CD4-positive, alpha-beta T cell treated with Interleukin-21 for 1 hour (primary cell): ENCODE measurements around the gene PYGB.
"Not testable (repeated sequence)": the region's sequence is repeated elsewhere in the genome, so short reads cannot be mapped to it uniquely, and the experiment has no call there.

Experiments
- DNase-seq: peaks from one replicate; pipeline ENCODE4 v3.0.0-alpha.2; 2020

Gene PYGB

DNA sequence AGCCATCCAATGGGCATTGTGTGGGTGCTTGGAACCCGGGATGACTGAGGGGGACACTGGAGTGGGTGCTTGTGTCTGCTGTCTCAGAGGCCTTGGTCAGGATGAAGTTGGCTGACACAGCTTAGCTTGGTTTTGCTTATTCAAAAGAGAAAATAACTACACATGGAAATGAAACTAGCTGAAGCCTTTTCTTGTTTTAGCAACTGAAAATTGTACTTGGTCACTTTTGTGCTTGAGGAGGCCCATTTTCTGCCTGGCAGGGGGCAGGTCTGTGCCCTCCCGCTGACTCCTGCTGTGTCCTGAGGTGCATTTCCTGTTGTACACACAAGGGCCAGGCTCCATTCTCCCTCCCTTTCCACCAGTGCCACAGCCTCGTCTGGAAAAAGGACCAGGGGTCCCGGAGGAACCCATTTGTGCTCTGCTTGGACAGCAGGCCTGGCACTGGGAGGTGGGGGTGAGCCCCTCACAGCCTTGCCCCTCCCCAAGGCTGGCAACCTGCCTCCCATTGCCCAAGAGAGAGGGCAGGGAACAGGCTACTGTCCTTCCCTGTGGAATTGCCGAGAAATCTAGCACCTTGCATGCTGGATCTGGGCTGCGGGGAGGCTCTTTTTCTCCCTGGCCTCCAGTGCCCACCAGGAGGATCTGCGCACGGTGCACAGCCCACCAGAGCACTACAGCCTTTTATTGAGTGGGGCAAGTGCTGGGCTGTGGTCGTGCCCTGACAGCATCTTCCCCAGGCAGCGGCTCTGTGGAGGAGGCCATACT, 49.4 kb downstream of the PYGB start:
- no peak for DNase-seq

DNA sequence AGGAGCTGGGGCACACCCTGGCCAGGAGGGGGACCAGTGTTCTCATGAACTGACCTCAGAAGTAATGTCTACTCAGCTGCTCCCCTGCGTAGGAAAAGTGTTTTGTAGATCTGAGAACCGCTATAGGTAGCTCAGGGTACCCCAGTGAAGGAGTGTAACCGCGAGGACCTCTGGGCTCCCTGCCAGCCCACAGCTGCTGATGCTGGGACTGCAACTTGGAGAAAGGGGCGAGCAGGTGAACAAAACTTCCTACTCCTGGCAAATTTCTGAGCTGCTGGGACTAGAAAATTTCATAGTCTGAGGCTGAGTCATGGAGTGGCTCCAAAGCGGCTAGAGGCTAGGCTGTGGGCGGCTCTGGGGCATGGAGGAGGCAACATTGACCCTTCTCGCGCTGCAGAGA, 51.9 kb downstream of the PYGB start:
- DNase-seq = no peak

DNA sequence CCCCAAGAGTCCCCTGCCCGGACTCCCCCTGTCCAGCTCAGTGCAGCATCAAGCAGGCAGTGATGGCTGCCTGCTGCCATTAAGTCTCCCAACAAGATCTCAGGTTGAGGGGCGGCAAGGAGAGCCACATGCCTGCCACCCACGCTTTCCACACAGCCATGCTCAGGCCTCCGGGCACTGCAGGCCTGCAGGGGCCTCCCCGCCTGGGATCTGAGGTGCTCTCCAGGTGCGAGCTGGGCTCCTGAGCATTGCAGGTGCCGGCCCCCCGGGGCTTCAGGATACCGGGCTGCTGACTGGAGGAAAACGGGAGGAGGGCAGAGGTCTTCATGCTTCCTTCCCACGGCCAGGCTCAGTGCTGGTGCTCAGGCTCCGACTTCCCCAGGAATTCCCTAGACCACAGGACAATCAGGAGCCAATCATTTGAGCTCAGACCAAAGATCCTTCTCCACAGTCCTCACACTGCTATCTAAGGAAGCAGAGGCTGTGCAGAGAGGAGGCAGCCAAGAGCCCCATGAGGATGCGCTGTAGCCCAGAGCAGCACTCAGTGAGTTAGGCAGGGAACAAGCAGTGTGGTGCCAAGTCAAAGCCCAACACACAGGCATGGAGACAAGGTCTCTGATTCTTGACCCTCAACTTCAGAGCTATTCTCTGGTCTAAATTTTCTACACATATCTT, 52.7 kb downstream of the PYGB start:
- no peak for DNase-seq

DNA sequence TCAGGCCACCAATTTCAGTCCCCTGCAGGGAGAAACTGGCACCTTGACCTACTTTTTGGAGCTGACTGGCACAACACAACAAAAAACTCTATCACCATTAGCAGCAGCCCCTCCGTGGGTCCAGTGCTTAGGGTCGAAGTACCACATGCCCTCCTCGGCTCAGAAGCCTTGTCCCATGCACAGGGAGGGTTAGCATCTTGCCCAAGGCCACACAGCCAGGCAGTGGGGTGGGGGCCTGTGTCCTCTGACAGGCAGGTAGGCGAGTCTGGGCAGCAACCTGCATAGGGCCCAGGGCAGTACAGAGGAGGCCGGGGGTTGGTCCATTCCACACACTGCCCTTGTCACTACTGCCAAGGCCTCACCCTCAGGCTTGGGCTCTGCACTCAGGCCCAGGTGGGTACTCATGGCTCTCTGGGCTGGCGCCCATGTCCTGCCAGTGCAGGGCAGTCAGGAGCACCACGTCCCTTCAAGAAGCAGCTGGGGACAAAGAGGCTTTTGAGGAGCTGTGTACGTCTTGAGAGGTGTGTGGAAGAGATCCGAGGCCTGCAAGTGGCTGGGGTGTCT, 53.6 kb downstream of the PYGB start:
- no peak for DNase-seq

DNA sequence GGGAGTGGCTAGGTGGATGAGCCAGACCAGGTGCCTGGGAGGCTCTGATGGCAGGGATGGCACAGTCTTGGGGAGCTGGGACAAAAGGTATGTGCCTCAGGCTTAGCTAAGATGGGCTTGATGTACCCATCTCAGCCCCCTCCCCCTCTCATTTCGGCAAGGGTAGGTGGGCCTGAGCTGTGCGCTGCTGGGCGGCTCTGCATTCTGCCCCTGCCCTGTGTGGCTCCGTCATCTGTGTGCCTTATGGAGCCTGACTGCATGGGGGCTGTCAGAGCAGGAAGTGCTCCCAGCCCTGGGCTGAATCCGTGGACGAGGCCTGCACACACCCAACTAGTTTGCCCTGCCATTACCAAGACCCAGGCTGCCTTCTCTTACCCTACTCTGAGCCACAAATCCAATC, 54.7 kb downstream of the PYGB start:
- DNase-seq = no peak

DNA sequence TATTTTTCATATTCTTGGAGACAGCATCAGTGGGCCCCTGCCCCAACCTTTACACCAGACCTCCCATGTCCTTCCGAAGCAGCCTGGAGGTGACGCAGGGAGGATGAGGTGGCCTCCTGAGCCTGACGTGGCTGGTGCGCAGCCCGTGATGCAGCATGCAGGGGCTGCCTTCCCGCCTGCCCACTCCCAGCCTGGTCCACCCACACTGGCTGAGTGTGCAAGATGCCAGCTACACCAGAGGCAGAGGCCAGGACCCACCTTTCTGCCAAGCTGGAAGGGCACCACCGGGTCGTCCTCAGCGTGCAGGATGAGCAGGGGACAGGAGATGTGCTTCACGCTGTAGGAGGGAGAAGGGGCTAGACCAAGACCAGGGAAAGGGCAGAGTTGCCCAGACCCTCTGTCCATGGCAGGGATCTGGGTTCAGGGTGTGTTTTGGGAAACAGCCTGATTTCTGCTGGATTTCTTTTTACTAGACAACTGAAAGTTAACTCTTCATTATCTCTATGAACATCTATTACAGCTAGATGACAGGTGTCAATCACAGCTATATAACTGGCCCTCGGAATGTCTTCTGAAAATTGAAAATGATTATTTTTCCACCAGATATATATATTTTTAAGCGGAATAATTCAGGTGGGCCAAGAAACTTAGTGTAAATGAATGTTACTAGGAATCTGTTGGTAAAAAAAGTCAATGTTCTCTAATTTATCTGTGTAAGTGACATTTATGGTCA, 55.6 kb downstream of the PYGB start:
- DNase-seq = no peak

DNA sequence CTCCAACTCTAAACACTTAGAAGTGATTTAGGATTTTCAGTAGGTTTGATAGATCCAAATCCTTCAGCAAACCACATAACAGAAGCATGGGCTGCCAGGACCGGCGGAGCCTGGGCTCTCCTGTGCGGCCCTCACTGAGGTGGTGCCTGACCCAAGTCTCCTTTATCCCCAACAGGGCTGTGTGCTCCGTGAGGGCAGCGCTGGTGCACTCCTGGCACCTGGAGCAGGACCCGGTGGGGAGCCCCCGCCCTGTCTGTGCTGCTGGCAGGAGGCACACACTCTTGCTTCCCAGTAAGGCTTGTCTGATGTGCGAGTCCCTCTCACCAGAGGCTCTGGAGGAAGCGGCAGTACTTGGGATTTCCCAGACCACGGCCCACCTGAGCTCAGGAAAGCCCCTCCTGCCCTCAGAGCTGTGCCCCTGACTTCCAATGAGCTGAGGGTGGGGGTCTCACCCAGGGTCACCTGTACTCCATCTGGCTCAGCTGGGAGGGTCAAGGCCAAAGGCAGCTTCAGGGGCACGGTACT, 56.2 kb downstream of the PYGB start:
- DNase-seq = no peak

DNA sequence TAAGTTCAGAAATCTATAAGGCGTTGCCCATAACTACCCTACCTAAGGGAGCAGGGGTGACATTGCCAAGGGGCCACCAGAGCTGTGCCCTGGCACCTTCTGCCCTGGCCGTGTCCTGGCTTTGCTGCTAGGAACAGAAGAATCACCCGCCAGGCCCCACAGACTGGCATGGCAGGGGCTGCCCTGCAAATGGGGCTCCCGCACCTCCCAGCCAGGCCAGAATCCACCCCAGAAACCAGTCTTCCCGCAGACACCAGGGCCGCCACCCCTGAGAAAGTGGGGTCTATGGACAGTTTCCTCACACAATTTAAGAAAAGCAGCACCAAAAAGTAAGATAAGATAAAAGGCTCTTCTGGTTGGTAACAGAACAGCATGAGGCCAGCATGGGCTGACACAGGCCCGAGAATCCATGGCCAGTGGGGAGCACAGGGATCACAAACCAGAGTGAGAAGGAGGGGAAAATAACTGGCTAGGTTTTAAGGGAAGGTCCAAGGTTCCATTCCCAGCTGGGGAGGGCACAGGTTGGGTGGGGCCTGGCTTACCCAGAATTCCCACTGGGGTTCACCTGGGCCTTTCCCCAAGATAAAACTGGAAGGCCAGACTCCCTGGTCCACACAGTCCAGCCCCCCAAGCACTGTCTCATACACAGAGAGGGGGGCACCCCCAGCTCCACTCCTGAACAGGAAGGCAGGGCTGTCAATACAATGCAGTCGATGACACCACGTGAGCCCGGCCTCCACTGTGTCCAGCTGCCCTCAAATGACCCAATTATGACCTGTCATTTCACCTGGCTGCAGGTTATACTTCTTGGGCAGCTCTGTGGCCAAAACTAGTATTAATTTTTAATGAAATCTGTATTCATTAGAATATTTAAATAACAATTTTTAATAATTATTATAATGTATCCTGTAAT, 59.4 kb downstream of the PYGB start:
- no peak for DNase-seq

DNA sequence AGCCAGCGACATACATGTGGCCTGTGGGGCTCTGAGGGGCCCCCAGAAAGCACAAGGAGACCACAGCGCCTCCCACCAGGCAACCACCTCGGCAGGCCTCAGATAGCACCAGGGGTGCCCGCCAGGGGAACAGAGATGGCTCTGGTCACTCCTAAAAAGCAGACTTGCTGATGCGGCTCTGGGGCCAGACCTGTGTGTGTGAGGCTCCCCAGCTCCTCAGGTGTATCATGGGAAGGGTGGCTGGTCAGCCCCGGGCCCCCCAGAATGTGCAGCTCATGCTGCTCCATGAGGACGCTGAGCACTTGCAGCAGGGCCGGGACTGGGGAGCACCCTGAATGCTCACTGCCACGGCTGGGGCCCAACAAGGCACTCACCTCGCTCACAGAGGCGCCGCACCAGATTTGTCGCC, 60.2 kb downstream of the PYGB start:
- DNase-seq = no peak

DNA sequence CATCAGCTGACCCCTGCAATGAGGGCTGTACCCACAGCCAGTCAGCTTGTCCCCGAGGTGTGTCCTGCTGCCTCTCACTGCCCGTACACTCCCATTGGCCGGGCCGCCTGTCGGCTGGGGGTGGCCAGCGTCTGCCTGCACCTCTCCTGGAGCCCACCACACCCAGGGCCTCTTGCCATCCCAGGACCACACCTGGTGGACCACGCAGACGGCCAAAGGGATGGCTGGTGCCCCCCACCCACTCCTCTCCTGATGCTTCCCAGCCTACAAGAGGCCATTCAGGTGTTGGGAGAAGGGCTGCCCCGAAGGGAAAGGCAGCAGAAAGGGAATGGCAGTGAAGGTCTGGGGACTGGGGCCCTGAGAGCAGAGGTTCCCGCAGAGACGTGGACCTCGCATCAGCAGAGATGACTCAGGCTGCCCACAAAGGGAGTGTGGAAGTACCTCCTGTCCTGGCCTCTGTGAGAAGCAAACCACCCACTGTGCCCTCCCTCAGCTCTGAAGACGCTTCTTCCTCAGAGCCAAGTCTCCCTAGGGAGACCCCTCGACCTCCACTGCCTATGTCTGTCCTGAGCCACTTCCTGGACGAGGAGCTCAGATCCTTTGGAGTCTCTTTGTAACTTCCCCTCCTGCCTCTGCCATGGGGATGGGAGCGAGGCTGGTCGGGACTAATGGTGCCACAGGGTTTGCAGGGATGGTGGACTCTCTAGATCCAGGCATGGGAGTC, 60.9 kb downstream of the PYGB start:
- no peak for DNase-seq

DNA sequence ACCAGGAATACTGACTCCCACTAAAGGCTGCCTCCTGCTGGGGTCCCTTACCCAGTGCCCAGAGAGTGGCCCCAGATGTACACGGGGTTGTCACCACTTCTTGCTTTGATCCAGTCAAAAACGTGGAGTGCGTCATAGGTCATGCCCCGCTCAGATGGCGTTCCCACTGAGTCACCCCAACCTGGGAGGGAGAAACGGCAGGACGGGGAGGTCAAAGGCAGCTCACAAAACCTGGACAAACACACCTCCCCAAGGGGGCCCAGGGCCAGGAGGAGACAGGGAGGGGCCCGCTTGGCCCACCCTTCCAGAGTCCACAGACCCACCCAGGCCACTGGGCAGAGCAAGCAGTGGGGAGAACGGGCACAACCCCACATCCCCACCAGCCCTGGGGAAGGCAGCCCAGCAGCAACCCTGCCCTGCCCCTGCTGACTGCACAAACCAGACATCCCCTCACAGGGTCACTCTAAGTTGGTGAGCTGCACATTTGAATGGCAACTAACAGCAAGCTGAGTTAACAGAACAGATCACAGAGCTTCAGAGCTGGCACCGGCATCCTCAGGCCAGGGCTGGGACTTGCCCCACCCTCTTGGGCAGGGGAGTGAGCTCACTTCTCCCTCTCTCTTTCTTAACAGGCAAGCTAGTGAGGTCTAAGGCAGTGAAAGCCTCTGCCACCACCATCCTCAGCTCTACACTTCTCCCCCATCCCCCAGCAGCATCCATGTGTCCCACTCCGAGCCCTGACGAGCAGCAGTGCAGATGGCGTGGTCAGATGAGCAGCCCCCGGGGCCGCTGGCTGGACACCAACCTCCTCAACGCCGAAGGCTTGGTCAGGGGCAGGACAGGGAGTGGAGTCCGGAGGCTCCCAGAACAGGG, 61.7 kb downstream of the PYGB start:
- DNase-seq = no peak

DNA sequence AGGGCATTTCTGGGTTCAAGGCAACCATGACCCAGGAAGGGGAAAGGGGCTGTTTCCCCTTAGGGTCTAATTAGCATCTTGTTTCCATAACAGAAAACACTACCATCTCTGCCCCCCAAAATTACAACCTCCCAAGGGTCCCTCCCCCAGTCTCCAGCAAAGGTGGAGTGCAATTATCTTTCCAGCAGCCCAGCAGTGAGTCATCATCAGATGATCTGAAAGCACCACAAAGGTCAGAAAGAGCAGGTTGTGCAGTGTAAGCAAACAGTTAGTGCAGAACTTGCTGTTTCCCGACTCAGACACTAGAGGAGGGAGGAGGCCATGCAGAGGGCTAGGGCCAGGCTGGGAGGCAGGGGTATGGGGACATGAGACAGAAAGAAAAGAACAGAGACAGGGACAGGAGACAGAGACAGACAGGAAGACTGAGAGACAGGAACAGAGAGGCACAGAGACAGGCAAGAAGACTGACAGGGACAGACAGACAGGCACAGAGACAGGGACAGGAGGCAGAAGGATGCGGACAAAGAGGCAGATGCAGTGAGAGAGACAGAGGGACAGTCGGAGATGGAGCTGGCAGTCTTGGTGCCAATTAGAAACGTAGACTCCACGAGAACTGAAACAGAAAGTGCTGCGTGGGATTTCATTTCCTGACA, 62.5 kb downstream of the PYGB start:
- DNase-seq = peak; percentile 41

DNA sequence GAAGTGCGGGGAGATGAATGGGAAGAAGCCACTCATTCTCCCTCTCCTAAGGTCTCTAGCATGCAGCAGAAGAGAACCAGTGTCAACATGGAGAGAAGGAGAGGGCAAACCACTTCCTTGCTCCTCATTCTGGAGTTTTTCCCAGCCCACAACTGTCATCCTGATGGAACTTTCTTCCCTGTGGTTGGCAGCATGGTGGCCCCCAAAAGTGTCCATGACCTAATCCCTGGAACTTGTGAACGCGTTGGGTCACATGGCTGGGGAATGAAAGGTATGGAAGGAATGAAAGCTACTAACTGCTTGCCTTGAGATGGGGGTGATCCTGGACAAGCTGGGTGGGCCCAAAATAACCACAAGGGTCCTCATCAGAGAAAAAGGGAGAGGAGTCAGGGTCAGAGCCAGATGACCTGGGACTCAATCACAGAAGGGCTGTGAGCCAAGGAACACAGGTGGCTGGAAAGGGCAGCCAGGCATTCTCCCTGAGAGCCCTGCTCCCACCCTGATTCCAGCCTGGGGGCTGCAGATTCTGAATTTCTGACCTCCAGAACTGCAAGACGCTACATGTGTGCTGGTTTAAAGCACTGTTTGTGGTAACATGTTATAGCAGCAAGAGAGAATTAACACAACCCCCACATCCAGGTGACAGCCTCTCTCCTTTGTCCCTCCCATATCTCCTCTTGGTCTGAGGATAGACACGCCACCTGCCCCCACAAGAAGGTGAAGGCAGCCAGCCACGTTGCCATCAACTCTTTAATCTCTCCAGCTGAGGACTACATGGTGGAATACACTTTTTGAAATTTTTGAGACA, 63.2 kb downstream of the PYGB start:
- DNase-seq = no peak

DNA sequence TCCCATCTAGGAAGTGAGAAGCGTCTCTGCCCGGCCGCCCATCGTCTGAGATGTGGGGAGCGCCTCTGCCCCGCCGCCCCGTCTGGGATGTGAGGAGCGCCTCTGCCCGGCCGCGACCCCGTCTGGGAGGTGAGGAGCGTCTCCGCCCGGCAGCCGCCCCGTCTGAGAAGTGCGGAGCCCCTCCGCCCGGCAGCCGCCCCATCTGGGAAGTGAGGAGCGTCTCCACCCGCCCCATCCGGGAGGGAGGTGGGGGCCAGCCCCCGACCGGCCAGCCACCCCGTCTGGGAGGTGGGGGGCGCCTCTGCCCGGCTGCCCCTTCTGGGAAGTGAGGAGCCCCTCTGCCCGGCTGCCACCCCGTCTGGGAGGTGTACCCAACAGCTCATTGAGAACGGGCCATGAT, 64.8 kb downstream of the PYGB start:
- not testable (repeated sequence) for DNase-seq

DNA sequence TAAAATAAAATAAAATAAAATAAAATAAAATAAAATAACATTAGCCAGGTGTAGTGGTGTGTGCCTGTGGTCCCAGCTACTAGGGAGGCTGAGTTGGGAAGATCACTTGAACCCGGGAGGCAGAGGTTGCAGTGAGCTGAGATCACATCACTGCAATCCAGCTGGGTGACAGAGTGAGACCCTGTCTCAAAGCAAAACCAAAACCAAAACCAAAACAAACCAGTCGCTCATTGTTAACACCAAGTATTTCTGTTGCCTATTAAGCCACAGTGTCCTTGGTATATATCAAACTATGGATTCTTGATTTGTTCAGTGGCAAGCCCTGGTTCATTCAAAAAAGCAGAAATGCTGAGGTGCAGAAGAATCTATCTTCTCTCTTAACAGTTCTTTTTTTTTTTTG, 65.7 kb downstream of the PYGB start:
- DNase-seq = no peak

DNA sequence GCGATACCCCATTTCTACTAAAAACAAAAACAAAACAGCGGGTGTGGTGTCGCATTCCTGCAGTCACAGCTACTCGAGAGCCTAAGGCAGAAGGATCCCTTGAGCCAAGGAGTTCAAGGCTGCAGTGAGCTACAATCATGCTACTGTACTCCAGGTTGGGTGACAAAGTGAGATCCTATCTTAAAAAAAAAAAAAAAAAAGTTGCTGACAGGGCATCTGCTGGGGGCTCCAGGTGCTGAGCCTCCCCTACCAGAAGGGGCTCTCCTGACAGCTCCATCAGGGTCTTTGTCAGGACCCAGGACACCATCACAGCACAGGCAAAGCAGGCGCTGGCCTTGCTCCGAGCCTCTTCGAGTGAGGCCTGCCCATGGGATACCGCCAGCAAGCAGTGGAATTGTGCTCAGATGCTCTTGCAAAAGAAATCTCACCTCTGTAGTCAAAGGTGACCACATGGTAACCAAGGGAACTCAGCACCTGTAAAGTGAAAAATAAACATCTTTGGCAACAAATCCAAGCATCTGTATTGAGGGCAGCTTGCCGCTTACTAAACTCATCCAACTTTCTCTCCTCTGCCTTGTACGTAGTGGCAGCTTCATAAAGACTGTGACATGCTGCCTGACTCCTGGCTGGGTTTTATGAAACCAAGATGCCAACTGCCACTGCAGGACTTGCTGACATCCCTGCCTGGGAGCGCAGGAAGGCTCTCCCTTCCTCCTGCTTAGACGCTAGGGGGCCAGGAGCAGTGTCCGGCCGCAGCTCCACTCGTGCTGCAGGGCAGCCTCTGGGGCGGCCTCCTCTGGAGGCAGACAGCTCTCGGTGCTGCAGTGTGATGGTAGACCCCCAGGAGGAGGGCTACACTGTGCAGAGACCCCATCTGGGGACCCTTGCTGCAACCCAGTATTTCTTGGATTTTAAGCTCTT, 66.9 kb downstream of the PYGB start:
- DNase-seq = no peak

DNA sequence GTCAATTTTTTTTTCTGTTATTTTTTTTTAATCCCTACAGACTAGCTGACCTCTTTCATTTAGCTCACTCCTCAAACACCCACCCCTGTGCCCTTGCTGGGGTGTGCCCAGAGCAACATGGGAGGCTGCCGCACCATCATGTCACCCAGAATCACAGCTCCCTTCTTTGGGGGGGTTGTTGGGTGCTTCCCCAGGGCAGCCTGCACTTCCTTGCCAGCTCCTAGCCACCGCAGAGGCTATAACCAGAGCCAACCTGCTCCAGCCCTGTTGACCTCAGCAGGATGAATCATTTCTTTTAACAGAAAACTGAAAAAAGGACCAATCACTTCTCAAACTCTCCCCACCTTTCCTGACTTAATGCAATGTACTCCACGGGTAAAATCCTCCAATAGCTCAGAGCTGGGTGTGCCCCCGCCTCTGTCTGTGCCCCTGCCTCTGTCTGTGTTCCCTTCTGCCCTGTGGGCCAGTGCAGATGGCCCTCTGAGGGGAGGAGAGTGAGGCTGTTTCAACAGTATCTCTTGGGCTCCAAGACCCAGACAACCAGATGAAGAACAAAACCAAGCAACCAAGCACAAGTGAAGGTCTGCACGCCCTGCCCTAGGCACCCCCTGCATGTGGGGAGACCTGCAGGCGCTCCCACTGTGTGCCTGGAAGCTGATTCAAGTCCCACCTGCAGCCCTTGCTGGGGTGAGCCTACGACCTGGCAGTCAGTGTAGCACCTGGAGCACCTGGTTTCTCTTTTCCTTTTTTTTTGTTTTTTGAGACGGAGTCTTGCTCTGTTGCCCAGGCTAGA, 67.7 kb downstream of the PYGB start:
- no peak for DNase-seq
